ENCODE results near the gene IQSEC1. TPM values are rescaled to one million over a fixed set of nuclear protein-coding genes. Genes with fewer than 3 reads are reported as not detected.

IQSEC1 gene
- total and polyA plus RNA-seq, 2 donors (not counting 1 experiment from before 2014, with no cell fraction given) = 96.7 to 222 TPM

GRCh38 chr3:12906916-12907290 is 166.3 kb downstream of the IQSEC1 start:
- Histone ChIP-seq H3K27ac (ENCODE audit: low read length in 2 of 2) (no peak overlapping the region), H3K4me2 (replicated peaks; ENCODE audit: low read depth, low read length, poor library complexity, severe bottlenecking) (no peak overlapping the region), H3K9me3 (ENCODE audit: control extremely low read depth in 1 of 3, control insufficient read depth in 2 of 3, insufficient read depth in 1 of 3, low read length in 2 of 3) (peaks cover 0 to 4% (median 0%) of the 10 kb centered on the region in 3 donors), H3K79me2 (ENCODE audit: control insufficient read depth, insufficient read depth, low read length) (peaks cover 11% of the 10 kb centered on the region), H2AFZ (ENCODE audit: insufficient read depth, low read depth, low read length, poor library complexity, severe bottlenecking) (no peak overlapping the region), H4K20me1 (ENCODE audit: control insufficient read depth, insufficient read depth, low read length, poor library complexity, severe bottlenecking) (peaks cover 100% of the 10 kb centered on the region), H3K27me3 (replicated peaks in 1 of 4; ENCODE audit: control extremely low read depth in 1 of 4, control insufficient read depth in 3 of 4, insufficient read depth in 4 of 4, low read length in 3 of 4) (no peaks in the 10 kb centered on the region), H3K36me3 (replicated peaks in 1 of 2; ENCODE audit: control extremely low read depth in 1 of 2, control insufficient read depth in 1 of 2, extremely low read depth in 1 of 2, insufficient read depth in 2 of 2, low read length in 1 of 2) (peaks cover 2 to 99% of the 10 kb centered on the region in 2 experiments), H3K9ac (ENCODE audit: low read length) (no peak overlapping the region), H3K4me1 (ENCODE audit: control insufficient read depth in 2 of 2, insufficient read depth in 2 of 2, low read length in 2 of 2) (peaks cover 20 to 34% of the 10 kb centered on the region in 2 donors), H3K4me3 (ENCODE audit: control extremely low read depth in 1 of 5, extremely low read depth in 1 of 5, insufficient read depth in 1 of 5, low read depth in 2 of 5, low read length in 4 of 5) (no peak overlapping the region)
- ATAC-seq (ENCODE audit: low read depth) (no peak), DNase-seq (no peak)
- no peaks in the 10 kb centered on the region for H3K9me3 Mint-ChIP-seq (ENCODE audit: insufficient read depth)
- no peaks in the 10 kb centered on the region for H3K27me3 Mint-ChIP-seq
- 100% methylated on average over 3 of the region's 5 CpGs for WGBS (ENCODE audit: insufficient coverage)
- no peak for TF ChIP-seq EZH2 (IDR thresholded peaks at IDR 0.05; ENCODE audit: borderline replicate concordance, insufficient read depth, low read depth, low read length, poor library complexity, severe bottlenecking)
- peaks cover 27% of the 10 kb centered on the region for H3K4me1 Mint-ChIP-seq
- CTCF ChIA-PET = interaction anchor here (0.6 kb wide), 1 partner anchor 15 kb away, joined by 3 read pairs; no protein-coding TSS in a partner anchor
- no peak overlapping the region for H3K4me3 Mint-ChIP-seq
- POLR2A ChIA-PET = no interaction called here
- no peak overlapping the region for H3K27ac Mint-ChIP-seq
- intact Hi-C loops (cut with micrococcal nuclease) = no loop called here

GRCh38 chr3:12906141-12906915 is 166.9 kb downstream of the IQSEC1 start:
- Mint-ChIP-seq H3K4me3 (no peak overlapping the region), H3K4me1 (peaks cover 30% of the 10 kb centered on the region), H3K27me3 (no peaks in the 10 kb centered on the region), H3K27ac (no peak overlapping the region), H3K9me3 (ENCODE audit: insufficient read depth) (no peaks in the 10 kb centered on the region)
- no peak for TF ChIP-seq EZH2 (IDR thresholded peaks at IDR 0.05; ENCODE audit: borderline replicate concordance, insufficient read depth, low read depth, low read length, poor library complexity, severe bottlenecking)
- TF ChIP-seq CTCF (IDR thresholded peaks at IDR 0.05) = no peak
- H2AFZ ChIP-seq (ENCODE audit: insufficient read depth, low read depth, low read length, poor library complexity, severe bottlenecking) = no peak overlapping the region
- peaks cover 0 to 4% (median 0%) of the 10 kb centered on the region in 3 donors for H3K9me3 ChIP-seq (ENCODE audit: control extremely low read depth in 1 of 3, control insufficient read depth in 2 of 3, insufficient read depth in 1 of 3, low read length in 2 of 3)
- no peaks in the 10 kb centered on the region for H3K27me3 ChIP-seq (replicated peaks in 1 of 4; ENCODE audit: control extremely low read depth in 1 of 4, control insufficient read depth in 3 of 4, insufficient read depth in 4 of 4, low read length in 3 of 4)
- intact Hi-C loops (cut with micrococcal nuclease) = no loop called here
- WGBS (ENCODE audit: insufficient coverage) = 95% methylated on average over 20 of the region's 20 CpGs
- POLR2A ChIA-PET = no interaction called here
- peaks cover 100% of the 10 kb centered on the region for H4K20me1 ChIP-seq (ENCODE audit: control insufficient read depth, insufficient read depth, low read length, poor library complexity, severe bottlenecking)
- peaks cover 11% of the 10 kb centered on the region for H3K79me2 ChIP-seq (ENCODE audit: control insufficient read depth, insufficient read depth, low read length)
- peaks cover 23 to 39% of the 10 kb centered on the region in 2 donors for H3K4me1 ChIP-seq (ENCODE audit: control insufficient read depth in 2 of 2, insufficient read depth in 2 of 2, low read length in 2 of 2)
- no peak overlapping the region for H3K9ac ChIP-seq (ENCODE audit: low read length)
- no peak overlapping the region for H3K4me2 ChIP-seq (replicated peaks; ENCODE audit: low read depth, low read length, poor library complexity, severe bottlenecking)
- no peak overlapping the region for H3K4me3 ChIP-seq (ENCODE audit: control extremely low read depth in 1 of 5, extremely low read depth in 1 of 5, insufficient read depth in 1 of 5, low read depth in 2 of 5, low read length in 4 of 5)
- H3K36me3 ChIP-seq (replicated peaks in 1 of 2; ENCODE audit: control extremely low read depth in 1 of 2, control insufficient read depth in 1 of 2, extremely low read depth in 1 of 2, insufficient read depth in 2 of 2, low read length in 1 of 2) = peaks cover 2 to 99% of the 10 kb centered on the region in 2 experiments
- no peak for ATAC-seq (ENCODE audit: low read depth)
- H3K27ac ChIP-seq (ENCODE audit: low read length in 2 of 2) = no peak overlapping the region
- CTCF ChIA-PET = interaction anchor here (0.6 to 1.0 kb wide), 4 partner anchors 15 to 92 kb away, joined by 3 read pairs; no protein-coding TSS in a partner anchor
- DNase-seq = no peak
